GM21360 (cell line): ENCODE results near the gene TMEM271.

Source experiments
- ATAC-seq: cut with Tn5 transposase; IDR thresholded peaks from one replicate; pipeline ENCODE4 v1.9.1; 2021; ENCODE audit warnings: mild to moderate bottlenecking, moderate library complexity; ENCODE audit not compliant: unreplicated experiment

TMEM271 gene

GRCh38 chr4:581181-581580, 5.1 kb upstream of the TMEM271 start:
- ATAC-seq, result no peak

DNA sequence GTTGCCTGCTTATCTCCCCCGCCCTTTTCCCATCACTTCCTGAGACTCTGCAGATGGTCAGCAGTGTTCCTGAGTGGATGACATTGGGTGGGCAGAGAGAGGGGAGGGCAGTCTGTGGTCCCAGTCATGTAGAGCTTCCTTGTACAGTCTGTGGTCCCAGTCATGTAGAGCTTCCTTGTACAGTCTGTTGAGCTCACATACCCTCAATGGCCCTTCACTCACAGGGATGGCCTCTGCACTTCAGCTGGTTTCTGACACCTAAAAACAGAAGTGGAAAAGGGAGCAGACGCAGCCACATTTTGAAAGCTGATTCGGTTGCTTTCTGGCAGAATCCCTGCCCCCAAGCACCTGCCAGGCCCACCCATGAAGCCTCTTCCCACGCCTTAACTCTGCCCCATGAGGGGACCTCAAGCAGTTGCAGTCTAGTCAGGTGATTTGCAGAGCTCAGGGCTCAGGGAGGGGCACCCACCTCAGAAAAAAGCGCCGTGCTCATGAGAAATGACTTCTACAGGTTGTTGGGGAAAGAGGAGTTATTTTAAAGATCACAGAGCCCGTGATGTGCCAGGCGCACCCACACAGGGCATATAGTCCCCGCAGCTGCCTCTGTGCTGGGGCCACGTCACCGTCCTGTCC, 3.6 kb upstream of the TMEM271 start:
- ATAC-seq, result no peak

- ATAC-seq, result no peak
Measured at GRCh38 chr4:578451-579443, 2.7 kb upstream of the TMEM271 start.

DNA sequence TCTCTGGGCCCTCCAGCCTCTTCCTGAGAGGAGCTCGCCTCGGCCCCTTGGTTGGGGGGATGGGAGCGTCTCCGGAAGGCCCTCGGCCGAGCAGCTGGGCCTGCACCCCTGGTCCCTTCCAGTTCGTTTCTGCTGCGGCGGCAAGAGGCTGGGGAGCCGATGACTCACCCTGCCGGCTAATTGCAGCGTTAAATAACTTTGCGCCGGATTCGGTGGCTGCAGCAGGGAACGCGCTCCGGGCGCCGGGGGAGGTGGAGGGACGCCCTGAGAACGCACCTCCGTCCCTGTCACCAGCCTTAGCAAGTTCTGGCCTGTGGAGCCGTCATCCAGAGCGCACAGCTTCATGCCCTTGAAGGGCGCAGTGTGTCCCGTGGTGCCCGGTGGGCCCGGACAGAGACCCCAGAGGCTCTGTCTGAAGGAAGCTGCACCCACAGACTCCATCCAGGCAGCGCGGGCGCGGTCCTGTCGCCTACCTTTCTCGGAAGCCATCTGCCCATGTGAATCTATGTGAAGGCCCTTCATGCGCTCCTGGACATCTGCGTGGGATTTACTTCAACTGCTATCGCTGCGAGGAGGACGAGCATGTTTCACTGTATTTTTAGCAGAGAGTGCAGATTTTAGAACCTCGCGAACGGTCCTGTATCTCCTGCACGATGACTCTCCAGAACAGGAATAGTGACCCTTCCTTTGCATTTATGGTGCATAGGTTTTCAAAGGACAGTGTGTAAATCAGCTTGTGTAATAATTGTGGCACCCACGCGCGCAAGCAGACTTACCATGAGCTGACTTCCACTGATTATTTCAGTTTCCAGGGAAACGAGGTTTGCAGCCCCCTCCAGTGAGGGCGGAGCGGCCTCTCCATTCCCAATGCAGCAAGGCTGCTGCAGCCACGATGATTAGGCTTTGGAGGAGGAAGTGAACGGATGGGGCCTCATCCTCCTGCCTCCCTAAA, 1.7 kb upstream of the TMEM271 start:
- no peak for ATAC-seq

DNA sequence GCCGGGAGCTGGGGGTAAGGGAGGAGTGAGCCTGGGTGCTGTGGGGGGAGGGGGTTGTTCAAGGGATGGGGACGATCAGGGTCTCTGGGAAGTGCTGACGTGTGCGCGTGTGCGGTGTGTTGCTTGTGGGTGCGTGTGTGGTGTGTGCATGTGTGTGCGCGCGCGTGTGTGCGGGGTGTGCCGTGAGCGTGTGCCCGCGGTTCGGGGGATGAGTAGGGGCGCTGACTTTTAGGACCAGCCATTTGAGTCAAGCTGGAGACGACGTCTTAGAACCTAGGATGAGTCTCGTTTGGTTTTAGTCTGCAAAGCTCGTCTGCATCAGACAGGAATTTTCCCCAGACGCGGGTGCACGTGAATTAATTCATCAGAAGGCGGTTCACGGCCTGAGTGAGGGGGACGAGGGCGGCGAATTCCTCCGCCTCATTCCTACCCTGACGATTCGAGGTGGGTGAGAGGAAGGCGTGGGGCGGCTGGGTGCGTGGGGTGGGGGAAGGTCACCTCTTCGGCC, 950 bp upstream of the TMEM271 start:
- ATAC-seq, result no peak

- ATAC-seq, result no peak
Measured at GRCh38 chr4:575281-576141, 584 bp downstream of the TMEM271 start.

- ATAC-seq, result no peak
Measured at GRCh38 chr4:574346-575161, 1.5 kb downstream of the TMEM271 start.

DNA sequence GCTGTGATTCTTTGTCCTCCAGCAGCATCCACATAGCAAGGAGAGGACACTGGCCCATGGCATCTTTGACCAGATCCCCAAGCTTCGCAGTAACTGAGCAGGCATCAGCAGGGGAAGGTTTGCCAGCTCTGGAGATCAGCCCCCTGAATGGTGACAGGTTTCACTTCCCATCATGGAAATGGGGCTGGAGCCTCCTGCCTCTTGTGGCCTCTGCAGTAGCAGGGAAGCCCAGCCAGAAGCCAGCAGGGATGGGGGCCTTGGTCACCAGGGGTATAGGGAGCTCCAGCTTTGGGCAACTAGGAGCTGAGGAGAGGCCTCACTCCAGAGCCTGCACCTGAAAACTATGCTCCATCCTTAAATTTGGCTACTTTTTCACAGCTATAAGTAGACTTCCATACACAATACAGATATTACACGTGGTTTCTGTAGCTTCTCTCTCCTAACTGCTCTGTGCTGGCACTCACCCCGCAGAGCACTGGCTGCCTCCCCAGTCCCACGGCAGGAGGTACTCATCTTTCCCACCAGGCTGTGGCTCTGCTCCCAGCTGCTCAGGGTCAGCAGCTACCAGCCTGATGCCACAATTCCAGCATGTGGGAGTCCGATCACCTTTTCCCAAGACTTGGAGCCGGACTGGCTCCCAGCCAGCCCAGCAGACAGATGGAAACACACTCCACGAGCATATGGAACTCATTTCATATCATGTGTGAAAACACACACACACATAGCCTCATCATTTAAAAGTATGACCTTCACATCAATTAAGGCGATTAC, 2.8 kb downstream of the TMEM271 start:
- no peak for ATAC-seq

DNA sequence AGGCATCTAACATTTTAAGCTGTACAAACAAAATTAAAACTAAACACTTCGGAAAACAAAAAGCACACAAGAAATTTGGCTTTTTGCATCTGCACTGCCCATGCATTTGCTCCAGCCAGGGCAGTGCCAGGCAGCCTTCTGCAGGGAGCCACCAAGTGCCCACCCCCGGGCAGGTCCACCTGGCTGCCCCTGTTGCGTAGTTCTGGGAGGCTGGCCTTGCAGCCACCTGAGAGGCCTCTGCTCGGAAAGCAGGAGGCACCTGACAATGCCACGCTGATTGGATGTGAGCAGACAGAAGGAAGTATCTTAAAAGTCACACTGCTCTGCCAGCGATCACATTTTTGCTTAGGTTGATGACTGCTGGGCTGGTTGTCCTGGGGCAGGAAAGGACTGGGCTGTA, 3.5 kb downstream of the TMEM271 start:
- ATAC-seq, result no peak

GRCh38 chr4:571838-572572, 4.1 kb downstream of the TMEM271 start:
- no peak for ATAC-seq

GRCh38 chr4:570754-571153, 5.3 kb downstream of the TMEM271 start:
- ATAC-seq, result no peak

- ATAC-seq, result no peak
Measured at GRCh38 chr4:569958-570667, 6.0 kb downstream of the TMEM271 start.

- no peak for ATAC-seq
Measured at GRCh38 chr4:568962-569361, 7.1 kb downstream of the TMEM271 start.

- ATAC-seq, result no peak
Measured at GRCh38 chr4:568351-568652, 7.8 kb downstream of the TMEM271 start.

DNA sequence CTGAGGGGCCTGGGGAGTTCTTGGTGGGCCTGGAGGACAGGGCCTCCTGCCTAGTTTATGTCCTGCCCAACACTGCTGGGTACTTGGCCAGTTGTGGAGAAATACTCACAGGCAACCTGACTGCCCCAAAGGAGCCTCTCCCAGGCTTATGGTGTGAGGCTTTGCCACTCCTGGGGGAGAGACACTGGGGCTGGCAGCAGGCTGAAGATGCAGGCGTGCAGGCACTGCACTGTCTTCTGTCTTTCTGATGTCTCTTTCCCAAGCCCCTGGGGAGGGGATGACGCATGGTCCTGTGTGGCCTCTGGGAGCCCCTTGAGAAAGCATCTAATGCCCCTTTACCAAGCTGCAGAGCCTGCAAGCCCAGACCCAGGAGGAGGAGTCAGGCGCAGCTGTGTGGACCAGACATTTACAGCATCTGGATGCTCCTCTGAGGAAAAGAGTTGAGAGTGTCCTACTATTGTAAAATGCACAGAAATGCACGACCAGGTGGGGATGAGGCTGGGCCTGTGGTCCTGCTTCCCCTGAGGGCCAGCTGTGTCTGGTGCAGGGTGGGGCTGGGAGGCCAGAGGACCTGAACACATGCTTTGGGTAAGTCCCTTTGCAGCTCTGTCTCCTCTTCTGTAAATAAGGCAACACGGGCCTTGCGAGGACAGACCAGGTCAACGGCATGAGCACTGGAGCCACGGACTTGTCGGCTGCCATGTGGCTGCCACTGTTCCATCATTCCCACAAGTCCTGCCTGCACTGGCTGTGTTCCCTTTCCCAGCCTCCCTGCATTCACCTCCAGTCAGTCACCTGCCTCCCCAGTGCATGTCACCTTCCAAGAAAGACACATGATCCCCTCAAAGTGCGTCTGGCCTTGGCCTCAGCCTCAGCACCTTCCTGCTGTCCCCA, 8.4 kb downstream of the TMEM271 start:
- no peak for ATAC-seq
